ENCODE data around the gene GABBR2.

- TF ChIP-seq CTCF (conservative IDR thresholded peaks at IDR 0.05 in 1 of 2, IDR thresholded peaks at IDR 0.05 in 1 of 2; ENCODE audit: extremely low read depth in 1 of 2, insufficient read depth in 1 of 2, low read depth in 1 of 2, low read length in 2 of 2) (no peak), EZH2 (IDR thresholded peaks at IDR 0.05; ENCODE audit: borderline replicate concordance, low read length) (no peak)
These were observed 363.7 kb downstream of the GABBR2 start for GRCh38 chr9:98345011-98345410.

All from mammary epithelial cell (primary cell).